RPMI8226 (cell line): ENCODE data around the gene ZNF219.

Experiments used
- DNase-seq: peaks from one replicate; pipeline ENCODE4 v3.0.0-alpha.2; 2015

The ZNF219 gene

GRCh38 chr14:21063479-21063878, 35.0 kb downstream of the ZNF219 start:
- DNase-seq = no peak

- DNase-seq = no peak
Observed at GRCh38 chr14:21061347-21061668, 37.1 kb downstream of the ZNF219 start.

GRCh38 chr14:21060614-21061346, 37.7 kb downstream of the ZNF219 start:
- no peak for DNase-seq

- no peak for DNase-seq
Observed at GRCh38 chr14:21059842-21060613, 38.4 kb downstream of the ZNF219 start.

GRCh38 chr14:21058903-21059302, 39.6 kb downstream of the ZNF219 start:
- DNase-seq = no peak

GRCh38 chr14:21057803-21058675, 40.4 kb downstream of the ZNF219 start, which contains the start of gene RNASE8:
Gene RNASE8 (plus strand): TSS chr14:21057822. CDS start chr14:21057893, 71 bp downstream.
- DNase-seq = no peak

GRCh38 chr14:21056520-21057163, 41.8 kb downstream of the ZNF219 start:
- no peak for DNase-seq

- no peak for DNase-seq
Observed at GRCh38 chr14:21055432-21056117, 42.9 kb downstream of the ZNF219 start.

- no peak for DNase-seq
Observed at GRCh38 chr14:21054768-21055145, 43.7 kb downstream of the ZNF219 start.

- no peak for DNase-seq
Observed at GRCh38 chr14:21054123-21054767, 44.2 kb downstream of the ZNF219 start.

GRCh38 chr14:21053184-21054122, 45.0 kb downstream of the ZNF219 start:
- no peak for DNase-seq

- DNase-seq = no peak
Observed at GRCh38 chr14:21050597-21050996, 47.9 kb downstream of the ZNF219 start.

- no peak for DNase-seq
Observed at GRCh38 chr14:21049271-21049673, 49.2 kb downstream of the ZNF219 start.

- DNase-seq = no peak
Observed at GRCh38 chr14:21048638-21049037, 49.8 kb downstream of the ZNF219 start.

- no peak for DNase-seq
Observed at GRCh38 chr14:21047378-21047781, 51.1 kb downstream of the ZNF219 start.

GRCh38 chr14:21043974-21044618, 54.4 kb downstream of the ZNF219 start:
- DNase-seq = no peak

GRCh38 chr14:21043387-21043973, 55.0 kb downstream of the ZNF219 start:
- DNase-seq = no peak

- DNase-seq = no peak
Observed at GRCh38 chr14:21042918-21043317, 55.5 kb downstream of the ZNF219 start.

- no peak for DNase-seq
Observed at GRCh38 chr14:21041676-21042433, 56.6 kb downstream of the ZNF219 start, which contains the start of gene RNASE7. Gene RNASE7 (plus strand): TSS chr14:21042362. CDS start chr14:21042993, 631 bp downstream.
